Stimulated activated CD4-positive, alpha-beta T cell treated with anti-CD3 and anti-CD28 coated beads, Interleukin-12 subunit alpha, Interleukin-12 subunit beta, amount 100 ng/mL, for 4 hours (primary cell): ENCODE measurements around the gene N4BP2L2.
"Not testable (repeated sequence)": the region's sequence is repeated elsewhere in the genome, so short reads cannot be mapped to it uniquely, and the experiment has no call there.

Experiments used
- DNase-seq: peaks from one replicate; pipeline ENCODE4 v3.0.0-alpha.2; 2020

Gene N4BP2L2

GRCh38 chr13:32538621-32539246 is at the start of gene N4BP2L2:
N4BP2L2 (minus strand) TSS chr13:32538795; CDS start chr13:32537027, 1,768 bp downstream.
- peak; percentile 79 for DNase-seq

DNA sequence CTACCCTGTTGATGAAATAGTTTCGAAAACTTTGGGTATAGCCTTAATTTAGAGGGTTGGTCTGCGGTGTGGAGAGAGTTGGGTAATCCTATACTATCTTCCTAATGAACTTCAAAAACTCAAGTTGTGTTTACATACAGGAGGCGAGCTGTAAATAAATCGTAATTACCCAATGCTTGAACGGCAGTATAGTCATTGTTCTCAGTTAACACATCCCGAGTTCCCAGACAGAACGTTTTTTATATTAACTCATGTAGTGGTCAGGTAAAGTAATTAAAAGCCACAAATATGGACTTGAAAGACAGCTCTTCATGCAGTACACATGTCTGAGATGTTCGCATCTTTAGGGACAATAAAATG is 49.2 kb upstream of the N4BP2L2 start:
- no peak for DNase-seq

DNA sequence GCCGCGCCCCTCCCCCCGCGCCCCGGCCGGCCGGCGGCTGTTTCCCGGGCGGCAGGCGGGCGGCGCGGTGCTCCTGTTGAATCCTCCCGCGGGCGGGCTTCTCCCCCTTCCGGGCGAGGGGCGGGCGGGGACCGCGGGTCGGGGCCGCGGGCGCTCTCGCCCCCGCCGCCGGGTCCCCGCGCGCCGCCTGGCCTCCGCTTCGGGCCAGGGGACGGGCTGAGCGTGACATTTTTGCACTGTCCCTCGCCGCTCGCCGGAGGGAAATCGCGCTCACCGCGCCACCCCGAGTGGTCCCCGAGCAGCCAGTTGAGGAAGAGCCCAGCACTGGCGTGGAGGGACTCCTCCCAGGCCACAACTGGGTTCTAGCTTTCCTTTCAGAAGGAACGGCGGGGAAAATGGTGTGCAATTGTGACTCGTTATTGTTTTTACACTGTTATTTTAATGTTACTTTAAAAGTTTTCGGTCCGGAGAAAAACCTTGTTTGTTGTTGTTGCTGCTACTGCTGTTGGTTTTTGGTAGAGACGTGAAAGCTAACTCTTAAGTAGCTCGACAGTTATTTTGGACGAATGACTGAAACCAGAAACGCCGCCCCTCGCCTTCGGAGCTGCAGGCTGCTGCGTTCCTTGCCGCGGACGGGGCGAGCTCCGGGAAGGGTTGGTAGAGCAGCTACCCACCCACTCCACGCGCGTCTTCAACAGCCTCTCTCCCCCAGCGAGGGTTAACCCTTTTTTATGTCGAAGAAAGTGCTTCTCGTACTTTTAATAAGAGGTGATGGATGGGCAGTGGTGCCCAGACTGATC is 48.6 kb upstream of the N4BP2L2 start:
- peak; percentile 59 for DNase-seq

- DNase-seq, result peak; percentile 95
These were observed 47.7 kb upstream of the N4BP2L2 start, which contains the start of gene PDS5B for GRCh38 chr13:32586080-32586900. PDS5B (plus strand) TSS chr13:32586452; CDS start chr13:32648773, 62,321 bp downstream.

GRCh38 chr13:32585550-32586079 is 47.0 kb upstream of the N4BP2L2 start:
- peak; percentile 10 for DNase-seq

DNA sequence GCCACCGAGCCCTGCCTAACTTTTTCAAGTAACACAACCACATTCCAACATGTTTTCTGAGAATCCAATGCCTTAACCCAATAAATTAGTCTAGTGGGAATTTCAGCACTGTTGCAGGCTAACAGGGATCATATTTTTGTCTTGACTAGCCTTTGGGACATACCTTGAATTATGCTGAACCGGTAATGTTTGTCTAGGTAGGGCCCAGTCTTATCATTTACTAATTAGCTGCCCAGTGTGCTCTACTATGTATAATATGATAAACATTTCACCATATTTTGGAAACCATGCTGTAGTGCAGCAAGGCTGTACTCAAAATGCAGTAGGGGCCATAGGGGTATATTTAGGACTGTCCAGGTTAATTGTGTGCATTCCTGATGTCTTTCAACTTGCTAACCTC is 44.4 kb upstream of the N4BP2L2 start:
- DNase-seq, result no peak

GRCh38 chr13:32582281-32582680 is 43.7 kb upstream of the N4BP2L2 start:
- DNase-seq, result no peak

DNA sequence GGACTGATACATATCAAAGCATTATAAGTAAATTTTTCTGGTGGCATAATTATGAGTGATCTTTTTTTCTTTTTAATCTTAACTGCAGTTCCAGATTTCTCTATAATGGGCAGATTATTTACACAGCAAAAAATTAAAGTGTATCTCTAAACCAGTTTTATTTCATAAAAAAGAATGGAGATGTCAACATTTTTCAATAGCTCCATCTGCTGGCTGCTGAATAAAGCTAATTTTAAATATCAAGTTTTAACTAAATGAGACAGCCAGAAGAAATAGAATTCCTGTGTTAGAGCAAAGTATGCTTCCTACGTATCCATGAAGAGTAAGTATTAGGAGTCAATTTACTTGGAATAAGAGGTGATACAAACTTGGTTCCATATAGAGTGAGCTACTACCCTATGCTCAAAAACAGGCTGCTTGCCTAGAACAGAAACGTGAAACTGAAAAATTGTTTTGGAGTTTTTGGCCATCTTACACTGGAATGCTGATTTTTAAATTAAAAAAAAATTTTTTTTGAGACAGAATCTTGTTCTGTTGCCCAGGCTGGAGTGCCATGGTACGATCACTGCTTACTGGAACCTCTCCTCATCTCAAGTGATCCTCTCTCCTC is 42.7 kb upstream of the N4BP2L2 start:
- DNase-seq, result no peak

GRCh38 chr13:32577032-32577431 is 38.4 kb upstream of the N4BP2L2 start:
- DNase-seq, result no peak

- not testable (repeated sequence) for DNase-seq
These were observed 37.1 kb upstream of the N4BP2L2 start for GRCh38 chr13:32575687-32576086.

DNA sequence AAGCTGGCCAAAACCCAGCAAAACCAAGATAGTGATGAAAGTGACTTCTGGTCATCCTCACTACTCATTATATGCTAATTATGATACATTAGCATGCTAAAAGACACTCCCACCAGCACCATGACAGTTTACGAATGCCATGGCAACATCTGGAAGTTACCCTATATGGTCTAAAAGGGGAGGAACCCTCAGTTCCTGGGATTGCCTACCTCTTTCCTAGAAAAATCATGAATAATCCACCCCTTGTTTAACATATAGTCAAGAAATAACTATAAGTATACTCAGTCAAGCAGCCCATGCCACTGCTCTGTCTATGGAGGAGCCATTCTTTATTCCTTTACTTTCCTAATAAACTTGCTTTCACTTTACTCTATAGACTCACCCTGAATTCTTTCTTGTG is 22.2 kb upstream of the N4BP2L2 start:
- DNase-seq, result not testable (repeated sequence)

- DNase-seq, result no peak
These were observed 17.0 kb upstream of the N4BP2L2 start for GRCh38 chr13:32555613-32556012.

GRCh38 chr13:32553720-32554119 is 15.1 kb upstream of the N4BP2L2 start:
- DNase-seq, result no peak

DNA sequence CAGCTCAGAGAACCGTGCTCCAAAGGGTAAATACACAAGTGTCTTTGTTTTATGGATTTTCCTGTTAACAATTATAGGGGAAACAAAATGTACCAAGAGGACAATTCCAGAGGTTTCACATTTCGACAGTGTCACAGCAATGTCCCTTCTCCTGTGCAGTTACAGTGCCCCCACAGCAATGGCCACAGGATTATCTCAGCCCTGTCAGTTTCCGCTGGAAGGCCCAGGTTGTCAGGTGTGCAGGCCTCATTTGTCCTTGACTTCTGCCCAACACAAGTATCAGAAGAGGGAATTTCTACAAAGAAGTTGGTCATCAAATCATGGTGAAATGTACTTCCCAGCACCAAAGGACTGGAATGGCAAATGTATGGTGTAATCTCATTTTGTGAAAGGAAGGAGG is 11.2 kb upstream of the N4BP2L2 start:
- no peak for DNase-seq

- DNase-seq, result no peak
These were observed 10.2 kb upstream of the N4BP2L2 start for GRCh38 chr13:32548837-32549236.

DNA sequence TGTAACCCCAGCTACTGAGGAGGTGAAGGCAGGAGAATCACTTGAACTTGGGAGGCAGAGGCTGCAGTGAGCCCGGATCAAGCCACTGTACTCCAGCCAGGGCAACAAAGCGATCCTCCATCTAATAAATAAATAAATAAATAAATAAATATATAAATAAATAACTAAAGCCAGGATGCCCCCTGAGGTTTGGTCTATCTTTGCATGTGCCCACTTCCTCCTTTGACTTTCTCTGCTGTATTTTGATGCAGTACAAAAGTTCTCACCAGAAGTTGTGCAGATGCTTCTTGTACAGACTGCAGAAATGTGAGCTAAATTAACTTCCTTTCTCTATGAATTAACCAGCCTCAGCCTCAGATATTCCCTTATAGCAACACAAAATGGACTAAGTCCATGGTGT is 6.5 kb upstream of the N4BP2L2 start:
- DNase-seq, result no peak

DNA sequence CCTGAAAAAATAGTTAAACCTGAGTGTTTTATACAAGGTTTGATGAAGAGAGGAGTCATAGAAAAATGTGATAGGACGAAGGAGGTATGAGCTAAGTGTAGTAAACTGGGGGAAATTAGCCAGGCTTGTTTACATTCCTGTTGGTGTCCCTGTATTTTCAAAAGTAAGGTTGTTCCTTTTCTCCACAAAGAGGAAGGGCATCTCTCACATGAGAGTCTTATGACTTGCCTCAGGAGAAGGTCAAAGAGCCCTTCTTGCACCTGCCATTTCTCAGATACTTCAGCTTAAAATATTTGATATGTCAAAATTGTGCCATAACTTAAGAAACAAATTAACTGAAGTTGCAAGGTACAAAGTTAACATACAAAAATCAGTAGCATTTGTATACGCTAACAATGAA is 3.6 kb upstream of the N4BP2L2 start:
- no peak for DNase-seq

- DNase-seq, result peak; percentile 47
These were observed 413 bp downstream of the N4BP2L2 start for GRCh38 chr13:32538143-32538620.

GRCh38 chr13:32537580-32538142 is 934 bp downstream of the N4BP2L2 start:
- DNase-seq, result peak; percentile 17

DNA sequence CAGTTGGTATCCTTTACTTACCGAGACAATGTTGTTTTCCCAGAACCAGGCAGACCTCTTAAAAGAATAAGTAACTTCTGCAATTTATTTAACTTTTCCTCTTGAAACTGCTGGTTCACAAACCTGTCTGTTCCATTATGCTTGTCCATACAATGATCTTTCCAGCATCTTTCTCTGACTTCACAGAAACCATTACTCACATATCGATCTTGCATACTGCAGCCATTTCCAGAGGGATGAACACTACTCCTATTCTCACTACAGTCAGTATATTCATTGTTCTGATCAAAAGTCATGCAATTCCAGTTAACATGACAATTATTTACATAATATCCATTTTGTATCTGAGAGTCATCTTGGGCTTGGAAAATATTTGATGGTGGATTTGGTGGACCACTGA is 2.8 kb downstream of the N4BP2L2 start:
- no peak for DNase-seq

DNA sequence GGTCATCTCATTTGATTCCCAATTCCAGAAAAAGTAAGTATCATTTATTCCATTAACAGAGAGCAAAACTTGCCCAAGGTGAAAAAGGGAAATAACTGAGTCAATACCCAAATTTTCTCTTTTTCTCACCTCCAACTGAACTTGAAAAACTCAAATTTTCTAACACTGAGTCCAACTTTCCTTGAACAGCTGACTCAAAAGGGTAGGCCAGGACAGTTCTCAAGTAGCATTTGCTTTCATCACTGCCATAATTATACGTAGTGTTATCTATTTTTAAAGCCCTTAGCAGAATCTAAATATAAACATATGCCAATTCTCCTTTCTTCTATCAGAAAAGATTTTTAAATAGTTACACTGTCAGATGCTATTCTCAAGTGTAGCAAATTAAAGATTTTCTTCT is 3.5 kb downstream of the N4BP2L2 start:
- DNase-seq, result no peak

DNA sequence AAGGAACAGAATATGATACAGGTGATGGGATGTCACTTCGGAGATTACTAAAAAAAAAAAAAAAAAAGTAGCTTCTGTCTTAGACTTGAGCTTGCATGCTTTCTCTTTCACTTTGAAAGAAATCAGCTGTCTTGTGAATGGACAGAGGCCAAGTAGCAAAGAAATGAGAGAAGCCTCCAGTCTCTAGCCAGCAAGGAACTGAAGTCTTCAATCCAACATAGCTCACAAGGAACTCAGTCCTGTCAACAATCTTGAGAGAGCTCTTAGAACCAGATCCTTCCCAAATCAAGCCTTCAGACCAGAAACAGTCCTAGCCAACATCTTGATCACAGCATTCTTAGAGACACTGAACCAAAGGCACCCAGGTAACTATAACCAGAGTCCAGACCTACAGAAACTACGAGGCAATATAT is 7.7 kb downstream of the N4BP2L2 start:
- DNase-seq, result no peak
